Activated T-helper 1 cell treated with anti-CD3 and anti-CD28 coated beads, Interleukin-12 subunit alpha, Interleukin-12 subunit beta, Interleukin-2, Interleukin-4 antibody, amounts not matched to agents 30 ng/mL and 10 ng/mL and 1 ng/mL, durations not matched to agents 14 hours and 24 hours and 36 hours (primary cell): ENCODE measurements around the gene CFD. TPM values are rescaled to one million over a fixed set of nuclear protein-coding genes. Genes with fewer than 3 reads are reported as not detected.

Experiments used
- DNase-seq: peaks from one replicate; pipeline ENCODE4 v3.0.0; 2021; ENCODE audit warnings: low spot score
- H3K27ac Mint-ChIP-seq: one replicate; pipeline ENCODE4 v1.8.0; 2021; ENCODE audit warnings: mild to moderate bottlenecking, mixed read lengths
- H3K27me3 Mint-ChIP-seq: one replicate; pipeline ENCODE4 v1.8.0; 2022; ENCODE audit warnings: mild to moderate bottlenecking, moderate library complexity, mixed read lengths; ENCODE audit not compliant: insufficient read depth
- H3K36me3 Mint-ChIP-seq: one replicate; pipeline ENCODE4 v1.8.0; 2021; ENCODE audit warnings: low read depth, mixed read lengths
- H3K4me1 Mint-ChIP-seq: one replicate; pipeline ENCODE4 v1.8.0; 2021; ENCODE audit warnings: low read depth, mixed read lengths
- H3K4me3 Mint-ChIP-seq: one replicate; pipeline ENCODE4 v1.8.0; 2021; ENCODE audit warnings: mild to moderate bottlenecking, moderate library complexity, mixed read lengths
- H3K9me3 Mint-ChIP-seq: one replicate; pipeline ENCODE4 v1.8.0; 2021; ENCODE audit warnings: mixed read lengths
- intact Hi-C: fragments of 100-400 bp; cut with micrococcal nuclease; formaldehyde crosslinking; loops from one replicate; pipeline ENCODE4 v1.15.1; 2024
- total RNA-seq: library from RNA; stranded (reverse); gene quantifications from 2 replicates; pipeline ENCODE4 v1.2.3, GENCODE V29; 2022

The CFD gene
- total RNA-seq, 1 donor from 2014 or later, result 0.91 TPM

DNA sequence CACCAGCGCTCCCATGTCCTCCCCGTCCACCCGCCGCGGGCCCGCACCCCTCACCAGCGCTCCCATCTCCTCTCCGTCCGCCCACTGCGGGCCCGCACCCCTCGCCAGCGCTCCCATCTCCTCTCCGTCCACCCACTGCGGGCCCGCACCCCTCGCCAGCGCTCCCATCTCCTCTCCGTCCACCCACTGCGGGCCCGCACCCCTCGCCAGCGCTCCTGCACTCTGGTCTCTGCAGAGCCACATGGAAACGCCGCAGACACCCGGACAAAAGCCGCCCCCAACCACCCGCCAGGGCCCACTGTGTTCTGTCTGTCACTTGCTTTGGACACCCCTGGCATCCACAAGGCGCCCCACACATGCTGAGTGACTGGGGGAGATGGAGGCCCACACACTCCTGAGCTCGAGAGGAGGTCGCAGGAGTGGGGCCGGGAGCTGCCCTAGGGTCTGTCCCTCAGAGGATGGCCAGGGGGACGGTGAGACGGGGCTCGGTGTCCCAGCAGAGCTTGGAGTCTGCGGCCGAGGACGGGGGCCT, 7.4 kb downstream of the CFD start:
- peaks cover 10% of the 10 kb centered on the region for H3K36me3 Mint-ChIP-seq
- intact Hi-C loops, result no loop called here
- H3K9me3 Mint-ChIP-seq, result no peaks in the 10 kb centered on the region
- no peak overlapping the region for H3K4me3 Mint-ChIP-seq
- peaks cover 2% of the 10 kb centered on the region for H3K27me3 Mint-ChIP-seq
- H3K27ac Mint-ChIP-seq, result no peak overlapping the region
- no peak for DNase-seq
- H3K4me1 Mint-ChIP-seq, result peaks cover 7% of the 10 kb centered on the region

DNA sequence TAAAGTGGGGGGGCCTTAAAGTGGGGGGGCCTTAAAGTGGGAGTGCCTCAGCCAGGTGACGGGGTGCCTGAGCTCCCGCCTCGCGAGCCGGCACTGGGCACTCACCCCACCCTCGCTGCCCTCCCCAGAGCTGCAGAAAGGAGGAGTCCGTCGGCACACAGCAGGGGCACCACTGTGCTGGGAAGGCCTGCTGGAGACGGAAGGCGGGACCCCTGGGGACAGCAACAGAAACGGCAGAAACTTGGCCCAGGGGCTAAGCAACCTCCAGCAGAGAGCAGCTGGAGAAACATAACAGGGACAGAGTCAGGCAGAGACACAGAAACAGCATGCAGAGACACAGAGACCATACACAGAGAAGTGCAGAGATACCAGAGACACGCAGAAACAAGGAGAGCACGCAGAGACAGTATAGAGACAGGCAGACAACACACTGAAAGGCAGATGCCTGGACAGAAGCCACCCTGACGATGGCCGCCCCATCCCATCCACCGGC, 7.9 kb downstream of the CFD start:
- H3K4me3 Mint-ChIP-seq, result no peak overlapping the region

DNA sequence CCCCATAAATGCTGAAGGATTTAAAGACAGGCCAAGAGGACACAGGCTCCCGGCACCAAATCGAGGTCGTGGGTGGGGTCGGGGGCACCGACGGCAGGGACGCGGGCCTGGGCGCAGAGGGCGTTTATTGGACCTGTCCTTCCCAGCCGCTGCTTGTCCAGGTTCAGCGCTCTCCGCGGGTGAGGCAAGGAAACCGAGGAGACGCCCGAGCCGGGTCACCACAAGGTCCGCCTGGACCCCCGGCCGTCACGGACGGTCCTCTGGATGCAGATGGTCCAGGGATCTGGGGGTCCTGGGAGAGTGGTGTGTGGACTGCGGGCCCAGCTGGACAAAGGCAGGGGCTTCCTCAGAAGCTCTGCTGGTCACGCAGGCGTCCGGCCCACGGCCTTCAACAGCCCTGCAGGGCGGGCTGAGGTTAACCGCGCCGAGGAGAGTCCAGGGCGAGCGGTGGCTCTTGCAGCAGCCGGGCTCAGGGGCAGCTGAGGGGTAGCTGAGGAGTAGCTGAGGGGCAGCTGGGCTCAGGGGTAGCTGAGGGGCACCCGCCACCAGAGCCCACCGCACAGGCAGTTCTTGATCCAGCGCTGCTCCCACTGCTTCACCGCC, 8.5 kb downstream of the CFD start:
- Mint-ChIP-seq H3K27me3 (no peaks in the 10 kb centered on the region), H3K9me3 (no peaks in the 10 kb centered on the region), H3K4me1 (peaks cover 7% of the 10 kb centered on the region), H3K36me3 (peaks cover 10% of the 10 kb centered on the region), H3K4me3 (no peak overlapping the region), H3K27ac (no peak overlapping the region)
- DNase-seq, result no peak
- intact Hi-C loops, result no loop called here

More for the DNA sequence above, 7.9 kb downstream of the CFD start:
- DNase-seq, result no peak
- Mint-ChIP-seq H3K36me3 (peaks cover 10% of the 10 kb centered on the region), H3K27ac (no peak overlapping the region), H3K4me1 (peaks cover 7% of the 10 kb centered on the region), H3K27me3 (no peaks in the 10 kb centered on the region), H3K9me3 (no peaks in the 10 kb centered on the region)
- intact Hi-C loops, result no loop called here

DNA sequence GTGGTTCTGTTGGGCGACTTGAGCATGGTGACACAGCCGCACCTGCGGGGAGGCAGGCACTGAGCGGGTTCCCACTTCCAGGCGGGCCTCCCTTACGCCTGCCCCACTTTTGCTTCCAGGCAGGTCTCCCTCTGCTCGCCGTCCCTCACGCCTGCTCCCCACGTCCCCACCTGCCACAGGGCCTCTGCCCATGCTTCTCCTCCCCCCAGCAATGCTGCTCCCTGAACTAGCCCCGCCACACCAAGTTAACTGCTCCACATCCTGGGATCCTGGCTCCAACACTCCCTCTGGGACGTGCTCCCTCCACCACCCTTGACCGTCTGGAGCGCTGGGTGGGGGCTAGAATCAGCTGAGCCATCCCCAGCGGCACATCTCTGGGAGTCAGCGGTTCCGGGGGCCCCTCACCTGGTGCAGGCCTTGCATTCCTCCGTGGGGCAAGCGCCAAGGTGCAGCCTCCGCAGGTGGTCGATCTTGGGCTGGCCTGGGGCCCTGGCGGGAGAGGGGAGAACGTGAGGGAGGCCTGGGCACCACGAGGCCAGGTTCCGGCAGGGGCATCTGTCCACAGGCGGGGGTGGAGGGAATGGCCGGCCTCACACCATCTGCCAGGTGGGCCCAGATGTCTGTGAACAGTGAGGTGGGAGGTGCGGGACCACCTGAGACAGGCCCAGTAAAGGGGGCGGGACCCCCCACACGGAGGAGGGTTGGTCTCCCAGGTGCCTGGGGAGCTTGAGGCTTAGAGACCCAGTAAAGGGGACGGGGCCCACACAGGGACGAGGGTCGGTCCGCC, 9.2 kb downstream of the CFD start:
- no peak overlapping the region for H3K4me3 Mint-ChIP-seq
- H3K36me3 Mint-ChIP-seq, result peaks cover 10% of the 10 kb centered on the region
- H3K9me3 Mint-ChIP-seq, result no peaks in the 10 kb centered on the region
- intact Hi-C loops, result no loop called here
- H3K4me1 Mint-ChIP-seq, result peaks cover 2% of the 10 kb centered on the region
- H3K27ac Mint-ChIP-seq, result no peak overlapping the region
- no peak for DNase-seq
- no peaks in the 10 kb centered on the region for H3K27me3 Mint-ChIP-seq

DNA sequence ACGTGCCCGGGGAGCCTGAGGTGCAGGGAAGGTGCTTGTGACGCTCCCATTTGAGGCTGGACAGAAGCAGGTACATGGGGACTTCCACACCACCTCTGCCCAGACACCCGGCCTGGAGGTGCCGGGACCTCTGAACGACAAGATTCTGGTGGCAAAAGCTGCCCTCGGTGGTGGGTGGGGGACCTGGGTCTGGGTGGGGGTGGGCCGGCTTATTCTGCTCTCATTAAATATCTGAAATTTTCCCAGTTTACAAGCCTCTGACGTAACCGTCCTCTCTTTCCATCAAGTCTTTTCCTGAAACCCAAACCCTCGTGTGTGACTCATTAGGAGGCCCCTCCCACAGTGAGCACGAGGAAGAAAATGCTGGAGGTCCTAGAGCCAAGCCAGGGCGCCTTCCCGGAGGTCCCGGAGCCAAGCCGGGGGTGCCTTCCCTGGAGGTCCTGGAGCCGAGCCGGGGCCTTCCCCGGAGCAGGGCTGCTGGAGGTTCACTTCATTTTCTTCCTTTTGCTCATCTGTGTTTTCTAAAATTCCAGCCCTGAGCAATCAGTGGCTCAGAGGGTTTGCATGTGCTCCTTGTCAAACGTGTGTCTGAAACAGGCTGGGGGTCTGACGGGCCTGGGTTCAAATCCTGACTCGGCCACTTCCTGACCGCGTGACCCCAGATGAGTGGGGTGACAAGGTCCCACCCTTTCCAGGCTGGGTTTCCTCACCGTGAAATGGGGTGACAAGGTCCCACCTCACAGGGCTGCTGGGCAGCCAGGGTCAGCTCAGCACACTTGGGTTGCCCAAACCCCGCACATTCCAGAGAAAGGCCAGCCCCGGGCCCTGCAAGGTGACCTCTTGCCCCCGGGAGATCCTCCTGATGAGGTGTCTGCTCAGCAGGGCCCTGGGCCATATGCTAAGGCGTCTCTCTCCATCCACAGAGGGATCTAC, 10.0 kb downstream of the CFD start:
- Mint-ChIP-seq H3K4me3 (no peak overlapping the region), H3K4me1 (no peaks in the 10 kb centered on the region)

DNA sequence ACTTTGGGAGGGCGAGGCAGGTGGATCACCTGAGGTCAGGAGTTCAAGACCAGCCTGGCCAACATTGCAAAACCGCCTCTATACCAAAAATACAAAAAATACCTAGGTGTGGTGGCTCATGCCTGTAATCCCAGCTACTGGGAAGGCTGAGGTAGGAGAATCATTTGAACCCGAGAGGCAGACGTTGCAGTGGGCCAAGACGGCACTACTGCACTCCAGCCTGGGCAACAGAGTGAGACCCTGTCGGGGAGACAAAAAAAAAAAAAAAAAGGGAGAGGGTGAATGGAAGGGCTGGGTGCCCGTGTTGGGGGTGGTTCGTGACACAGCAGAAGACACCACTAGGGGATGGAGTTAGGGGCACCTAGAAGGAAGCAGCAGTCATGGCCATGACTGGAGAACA, 10.8 kb downstream of the CFD start:
- no peaks in the 10 kb centered on the region for H3K9me3 Mint-ChIP-seq
- H3K4me3 Mint-ChIP-seq, result no peak overlapping the region
- H3K27ac Mint-ChIP-seq, result peak overlapping the region; percentile 8
- DNase-seq, result no peak
- intact Hi-C loops, result no loop called here
- no peaks in the 10 kb centered on the region for H3K4me1 Mint-ChIP-seq
- no peaks in the 10 kb centered on the region for H3K27me3 Mint-ChIP-seq
- H3K36me3 Mint-ChIP-seq, result peaks cover 10% of the 10 kb centered on the region

More for the DNA sequence above, 10.0 kb downstream of the CFD start:
- DNase-seq, result no peak
- Mint-ChIP-seq H3K27ac (no peak overlapping the region), H3K27me3 (no peaks in the 10 kb centered on the region), H3K9me3 (no peaks in the 10 kb centered on the region), H3K36me3 (peaks cover 10% of the 10 kb centered on the region)
- intact Hi-C loops, result no loop called here

DNA sequence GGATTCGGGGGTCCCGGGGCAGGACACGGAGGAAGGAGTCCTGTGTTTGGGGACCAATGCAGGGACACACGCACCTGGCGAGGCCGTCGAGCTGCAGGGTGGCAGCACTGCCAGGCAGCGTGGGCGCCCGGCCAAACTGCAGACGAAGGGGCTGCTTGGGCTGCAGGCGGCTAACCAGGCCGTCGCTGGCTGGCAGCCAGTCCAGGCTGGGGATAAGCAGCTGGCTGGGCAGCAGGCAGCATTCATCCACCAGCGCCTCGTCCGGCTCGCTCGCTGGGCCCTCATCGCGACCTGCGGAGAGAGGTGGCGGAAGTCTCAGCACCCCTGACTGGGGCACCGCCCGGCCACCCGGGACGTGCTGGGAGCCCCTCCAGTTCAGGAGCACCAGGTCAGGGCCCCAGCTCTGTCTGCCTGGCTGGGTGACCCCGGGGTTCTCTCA, 11.5 kb downstream of the CFD start:
- no peak overlapping the region for H3K27ac Mint-ChIP-seq
- no peak overlapping the region for H3K4me3 Mint-ChIP-seq
- H3K27me3 Mint-ChIP-seq, result no peaks in the 10 kb centered on the region
- intact Hi-C loops, result no loop called here
- H3K36me3 Mint-ChIP-seq, result peaks cover 10% of the 10 kb centered on the region
- DNase-seq, result no peak
- no peaks in the 10 kb centered on the region for H3K4me1 Mint-ChIP-seq
- no peaks in the 10 kb centered on the region for H3K9me3 Mint-ChIP-seq

DNA sequence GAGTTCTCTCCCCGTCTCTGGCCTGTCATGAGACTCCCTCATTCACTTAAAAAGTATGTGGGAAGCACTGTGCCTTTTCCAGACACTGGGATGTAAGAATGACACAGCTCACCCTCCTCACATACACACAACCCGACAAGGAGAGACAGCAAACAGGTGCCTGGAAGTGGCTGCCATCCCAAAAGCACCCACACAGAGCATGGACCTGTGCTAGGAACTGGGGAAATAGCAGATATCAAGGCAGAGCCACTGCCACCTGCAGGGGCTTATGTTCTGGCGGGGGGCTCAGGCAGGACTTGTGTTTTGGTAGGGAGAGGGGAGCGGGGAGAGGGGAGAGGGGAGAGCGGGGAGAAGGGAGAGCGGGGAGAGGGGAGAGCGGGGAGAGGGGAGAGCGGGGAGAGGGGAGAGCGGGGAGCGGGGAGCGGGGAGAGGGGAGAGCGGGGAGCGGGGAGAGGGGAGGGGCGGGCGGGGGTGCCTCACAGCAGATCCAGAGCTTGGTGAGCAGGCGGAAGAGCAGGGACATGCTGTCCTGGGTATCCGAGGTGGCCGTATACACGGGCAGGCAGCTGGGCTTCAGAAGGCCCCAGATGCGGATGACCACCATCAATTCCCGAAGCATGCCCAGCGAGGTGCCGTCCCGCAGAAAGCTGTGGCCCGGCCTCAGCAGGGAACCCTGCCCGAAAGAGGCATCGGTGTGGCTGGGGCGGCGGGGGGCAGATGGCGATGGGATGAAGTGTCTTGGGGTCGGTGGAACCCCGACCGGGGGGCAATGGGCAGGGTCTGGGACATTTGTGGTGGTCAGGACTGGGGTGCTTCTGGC, 12.2 kb downstream of the CFD start:
- no peak for DNase-seq
- intact Hi-C loops, result loop anchor here (1.0 kb wide), 3 partner anchors 9 to 192 kb away; partner anchors contain the start of genes MED16 and RNU6-9

DNA sequence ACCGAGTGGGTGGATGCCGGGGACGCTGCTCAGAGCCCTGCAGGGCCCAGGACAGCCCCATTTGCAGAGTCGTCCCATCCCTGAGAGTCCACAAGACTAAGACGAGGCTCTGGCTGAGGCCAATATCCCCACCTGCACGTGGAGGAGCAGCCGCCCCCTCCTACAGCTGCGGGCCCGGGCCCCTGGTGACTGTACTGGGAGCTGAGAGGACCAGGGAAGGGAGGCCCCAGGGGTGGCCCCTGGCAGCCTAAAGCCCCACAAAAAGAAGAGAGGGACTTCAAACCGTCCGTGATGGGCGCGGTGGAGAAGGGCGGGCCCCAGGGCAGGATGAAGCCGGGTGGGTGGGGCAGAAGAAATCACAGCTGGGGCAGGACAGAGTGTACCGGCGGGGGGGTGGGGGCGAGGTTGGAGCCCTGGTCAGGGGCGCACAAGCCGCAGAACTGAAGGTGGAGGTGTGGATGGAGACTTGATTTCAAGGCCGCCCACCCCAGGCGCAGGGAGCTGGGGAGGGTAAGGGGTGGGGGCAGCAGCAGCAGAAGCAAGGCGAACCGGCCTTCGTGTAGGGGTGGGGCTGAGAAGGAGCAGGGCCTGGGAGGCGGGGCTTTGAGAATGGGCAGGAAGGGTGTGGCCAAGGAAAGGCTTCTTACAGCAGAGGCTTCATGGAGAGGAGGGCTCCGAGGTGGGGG, 12.9 kb downstream of the CFD start:
- Mint-ChIP-seq H3K36me3 (peaks cover 9% of the 10 kb centered on the region), H3K27ac (peak overlapping the region; percentile 68), H3K4me1 (no peaks in the 10 kb centered on the region), H3K27me3 (no peaks in the 10 kb centered on the region), H3K4me3 (peak overlapping the region; percentile 69), H3K9me3 (no peaks in the 10 kb centered on the region)
- peak; percentile 84 for DNase-seq
- intact Hi-C loops, result loop anchor here (1.0 kb wide), 3 partner anchors 10 to 191 kb away; partner anchors contain the start of genes MED16 and RNU6-9

More for the DNA sequence above, 12.2 kb downstream of the CFD start:
- H3K9me3 Mint-ChIP-seq, result no peaks in the 10 kb centered on the region
- H3K36me3 Mint-ChIP-seq, result peaks cover 10% of the 10 kb centered on the region
- H3K27me3 Mint-ChIP-seq, result no peaks in the 10 kb centered on the region
- peak overlapping the region; percentile 30 for H3K4me3 Mint-ChIP-seq
- peak overlapping the region; percentile 68 for H3K27ac Mint-ChIP-seq
- H3K4me1 Mint-ChIP-seq, result no peaks in the 10 kb centered on the region

DNA sequence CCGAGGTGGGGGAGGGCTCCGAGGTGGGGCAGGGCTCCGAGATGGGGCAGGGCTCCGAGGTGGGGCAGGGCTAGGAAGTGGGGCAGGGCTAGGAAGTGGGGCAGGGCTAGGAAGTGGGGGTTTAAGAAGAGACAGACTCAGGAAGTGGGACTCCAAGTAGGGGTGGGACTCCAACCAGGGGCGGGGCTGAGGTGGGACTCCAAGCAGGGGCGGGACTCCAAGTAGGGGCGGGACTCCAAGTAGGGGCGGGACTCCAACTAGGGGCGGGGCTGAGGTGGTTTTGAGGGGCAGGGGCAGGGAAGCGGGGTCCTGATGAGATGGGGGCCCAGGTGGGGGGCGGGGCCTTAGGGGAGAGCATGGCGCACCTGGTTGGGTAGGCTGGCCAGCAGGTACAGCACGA, 13.6 kb downstream of the CFD start:
- H3K9me3 Mint-ChIP-seq, result no peaks in the 10 kb centered on the region
- no peak overlapping the region for H3K4me3 Mint-ChIP-seq
- no peaks in the 10 kb centered on the region for H3K4me1 Mint-ChIP-seq
- intact Hi-C loops, result no loop called here
- peaks cover 6% of the 10 kb centered on the region for H3K36me3 Mint-ChIP-seq
- peak; percentile 76 for DNase-seq
- no peaks in the 10 kb centered on the region for H3K27me3 Mint-ChIP-seq
- H3K27ac Mint-ChIP-seq, result peak overlapping the region; percentile 36

DNA sequence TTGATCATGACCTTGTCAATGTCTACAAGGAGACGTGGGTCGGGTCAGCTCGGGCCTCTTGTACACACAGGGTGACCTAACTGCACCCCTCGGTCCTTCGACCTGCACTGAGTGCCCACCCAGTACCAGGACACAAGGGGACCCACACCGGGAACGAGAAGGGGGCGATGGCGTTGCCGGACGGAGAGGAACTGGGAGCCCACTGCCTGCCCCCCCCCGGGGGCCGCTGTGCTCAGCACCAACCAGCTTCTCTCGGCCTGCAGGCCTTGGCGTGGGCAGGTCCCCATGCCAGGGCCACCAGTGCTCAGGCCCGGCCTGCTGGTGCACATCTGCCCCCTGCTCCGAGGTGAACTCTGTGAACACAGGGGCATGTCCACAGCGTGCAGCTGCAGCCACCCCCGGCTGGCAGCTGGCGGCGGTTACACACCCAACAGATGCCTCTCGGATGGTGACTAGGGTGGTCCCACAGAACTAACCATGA, 14.1 kb downstream of the CFD start:
- Mint-ChIP-seq H3K27ac (no peak overlapping the region), H3K9me3 (no peaks in the 10 kb centered on the region), H3K4me3 (no peak overlapping the region), H3K27me3 (no peaks in the 10 kb centered on the region), H3K4me1 (no peaks in the 10 kb centered on the region), H3K36me3 (peaks cover 6% of the 10 kb centered on the region)
- no peak for DNase-seq
- intact Hi-C loops, result no loop called here
